GM12878 (cell line): Measurements from ENCODE around the gene LARGE1. TPM values are rescaled to one million over a fixed set of nuclear protein-coding genes. Genes with fewer than 3 reads are reported as not detected.
A peak's percentile ranks its signal among the peaks of the same experiment; 100 is the strongest.

ENCODE experiments used
- ATAC-seq: fragments of 200-7000 bp; cut with Tn5 transposase; 3 replicates; pipeline ENCODE4 v1.9.1; 2020; ENCODE audit warnings: mild to moderate bottlenecking, moderate library complexity
- BruUV-seq: library from RNA; stranded (reverse); fragments of 400-500 nt; replicated peaks from 2 replicates; lab custom pipeline; 2021; lab: Mats Ljungman, UMichigan
- CTCF ChIA-PET: fragments of 300-600 bp; sonication (Branson Sonifier 250); formaldehyde crosslinking; extraction: SDS; loops from one replicate; lab custom pipeline; 2021; ENCODE audit warnings: inconsistent platforms; lab: Yijun Ruan, JAX
- POLR2A ChIA-PET: fragments of 350-600 bp; formaldehyde crosslinking; extraction: SDS; loops from one replicate; lab custom pipeline; 2021; ENCODE audit warnings: inconsistent platforms; lab: Charles Lee
- RAD21 ChIA-PET: fragments of 300-600 bp; sonication (Branson Sonifier 250); formaldehyde crosslinking; loops from one replicate; lab custom pipeline; 2023; ENCODE audit warnings: antibody characterized with exemption; ENCODE audit not compliant: unreplicated experiment; lab: Charles Lee
- SMC1A ChIA-PET: fragments of 300-600 bp; sonication (Branson Sonifier 250); formaldehyde crosslinking; loops from one replicate; lab custom pipeline; 2023; ENCODE audit not compliant: unreplicated experiment, uncharacterized antibody; lab: Charles Lee
- DNase-seq: peaks from one replicate; pipeline ENCODE4 v3.0.0-alpha.2; 2011; ENCODE audit warnings: low read depth, low spot score
- FAIRE-seq: peaks from 3 replicates; lab custom pipeline; 2011; peaks lifted over from hg19 to GRCh38; lab: Jason Lieb, UNC
- H2AFZ ChIP-seq: 2 replicates; pipeline ENCODE4 v1.6.0; 2011; ENCODE audit warnings: low read depth, low read length, control low read depth; ENCODE audit not compliant: control insufficient read depth
- H3K27ac ChIP-seq: 2 replicates; pipeline ENCODE4 v1.5.1; 2011; ENCODE audit warnings: control low read depth; ENCODE audit not compliant: control insufficient read depth, insufficient read depth
- H3K27me3 ChIP-seq, 2 experiments: replicated peaks in 1 of 2; 2 replicates each; pipeline versions ENCODE4 v1.6.0 to v1.6.1; 2011; ENCODE audit warnings: low read length in 1 of 2; ENCODE audit not compliant: control insufficient read depth in 2 of 2, insufficient read depth in 2 of 2
- H3K36me3 ChIP-seq, 2 experiments: 2 replicates each; pipeline ENCODE4 v1.5.1; 2011; ENCODE audit warnings: low read length in 1 of 2; ENCODE audit not compliant: control insufficient read depth in 2 of 2, insufficient read depth in 2 of 2
- H3K4me1 ChIP-seq: 2 replicates; pipeline ENCODE4 v1.6.1; 2011; ENCODE audit warnings: mild to moderate bottlenecking, low read length, moderate library complexity, mixed read lengths; ENCODE audit not compliant: control insufficient read depth, insufficient read depth
- H3K4me2 ChIP-seq: 2 replicates; pipeline ENCODE4 v1.6.0; 2011; ENCODE audit warnings: control low read depth; ENCODE audit not compliant: control insufficient read depth, insufficient read depth
- H3K4me3 ChIP-seq: fragments of 200-600 bp; sonication (generic); 2 replicates; pipeline ENCODE4 v1.5.1; 2016
- H3K79me2 ChIP-seq: 2 replicates; pipeline ENCODE4 v1.6.0; 2011; ENCODE audit warnings: low read length; ENCODE audit not compliant: control insufficient read depth, insufficient read depth
- H3K9ac ChIP-seq: 2 replicates; pipeline ENCODE4 v1.8.0; 2011; ENCODE audit warnings: low read length, control low read depth, mixed read lengths; ENCODE audit not compliant: control insufficient read depth, insufficient read depth
- H3K9me3 ChIP-seq: replicated peaks from 3 replicates; pipeline ENCODE4 v1.5.1; 2011; ENCODE audit warnings: mild to moderate bottlenecking, low read length; ENCODE audit not compliant: control insufficient read depth, insufficient read depth
- H4K20me1 ChIP-seq: 2 replicates; pipeline ENCODE4 v1.6.0; 2011; ENCODE audit not compliant: control insufficient read depth, insufficient read depth
- BMI1 ChIP-seq: fragments of 450-650 bp; IDR thresholded peaks from 2 replicates; pipeline ENCODE4 v1.6.1; 2016; ENCODE audit warnings: mild to moderate bottlenecking, moderate library complexity, borderline replicate concordance
- CBFB ChIP-seq: IDR thresholded peaks from 2 replicates; pipeline ENCODE4 v1.6.1; 2016; ENCODE audit warnings: antibody characterized with exemption, low read depth
- CBX5 ChIP-seq: sonication (generic); IDR thresholded peaks from 2 replicates; pipeline ENCODE4 v1.6.1; 2016; ENCODE audit warnings: low read depth, moderate library complexity, mild to moderate bottlenecking, inconsistent platforms
- CEBPB ChIP-seq, 2 experiments: fragments of 150-350 bp in 1 of 2; IDR thresholded peaks; 2 replicates each; pipeline ENCODE4 v1.6.1; 2012 to 2014; ENCODE audit warnings: low read depth in 2 of 2, low read length in 2 of 2, borderline replicate concordance in 1 of 2, inconsistent platforms in 1 of 2
- CREB1 ChIP-seq: IDR thresholded peaks from 2 replicates; pipeline ENCODE4 v1.6.1; 2012; ENCODE audit warnings: low read depth, mild to moderate bottlenecking, inconsistent platforms
- E4F1 ChIP-seq: fragments of 450-650 bp; IDR thresholded peaks from 2 replicates; pipeline ENCODE4 v1.6.1; 2018; ENCODE audit warnings: borderline replicate concordance, mild to moderate bottlenecking; ENCODE audit not compliant: partially characterized antibody
- ESRRA ChIP-seq: IDR thresholded peaks from 2 replicates; pipeline ENCODE4 v1.6.1; 2012; ENCODE audit warnings: mild to moderate bottlenecking, low read length, improper control_type of control experiment
- MTA2 ChIP-seq: fragments of 450-650 bp; IDR thresholded peaks from 2 replicates; pipeline ENCODE4 v1.6.1; 2016; ENCODE audit warnings: low read depth, mild to moderate bottlenecking, moderate library complexity
- PAX5 ChIP-seq: IDR thresholded peaks from 2 replicates; pipeline ENCODE4 v1.6.1; 2011; ENCODE audit warnings: low read depth, low read length, borderline replicate concordance
- RAD51 ChIP-seq: fragments of 450-650 bp; IDR thresholded peaks from 2 replicates; pipeline ENCODE4 v1.6.1; 2016; ENCODE audit warnings: moderate library complexity, mild to moderate bottlenecking, inconsistent platforms
- SMAD1 ChIP-seq: fragments of 450-650 bp; IDR thresholded peaks from 2 replicates; pipeline ENCODE4 v1.6.1; 2018; ENCODE audit warnings: mild to moderate bottlenecking, low read depth; ENCODE audit not compliant: partially characterized antibody
- ZBED1 ChIP-seq: IDR thresholded peaks from 2 replicates; pipeline ENCODE4 v1.6.1; 2016; ENCODE audit warnings: borderline replicate concordance
- ZBTB4 ChIP-seq: fragments of 450-650 bp; formaldehyde crosslinking; IDR thresholded peaks from 2 replicates; pipeline ENCODE4 v1.4.0; 2022; ENCODE audit warnings: mild to moderate bottlenecking, moderate library complexity
- ZNF24 ChIP-seq: fragments of 450-650 bp; IDR thresholded peaks from 2 replicates; pipeline ENCODE4 v1.6.1; 2017; ENCODE audit warnings: antibody characterized with exemption, mild to moderate bottlenecking
- ZNF592 ChIP-seq: fragments of 450-650 bp; IDR thresholded peaks from 2 replicates; pipeline ENCODE4 v1.6.1; 2017; ENCODE audit warnings: mild to moderate bottlenecking, moderate library complexity
- WGBS: methylation state at CpG from one replicate; pipeline ENCODE4 v1.1.6; 2016; ENCODE audit warnings: low lambda C conversion rate; ENCODE audit not compliant: insufficient replicate concordance, insufficient coverage; ENCODE audit errors: missing lambda C conversion rate; 5-methylcytosine and 5-hydroxymethylcytosine counted together
- in situ Hi-C: fragments of 300-500 bp; cut with MboI; formaldehyde crosslinking; loops from 9 replicates; pipeline ENCODE4 v1.14.3; 2018; ENCODE audit warnings: mixed read lengths
- intact Hi-C: fragments of 100-400 bp; cut with micrococcal nuclease; formaldehyde crosslinking; loops from one replicate; pipeline ENCODE4 v1.14.2; 2022; ENCODE audit not compliant: unreplicated experiment
- polyA plus RNA-seq, 11 experiments: library from polyadenylated mRNA; depleted of rRNA in 4 of 11; unstranded in 6 of 11; stranded (reverse) in 5 of 11; fragments of >200 nt; fragmentation: Nextera tagmentation in 4 of 11; fragmentation: Illumina TruSeq in 1 of 11; extraction: Ambion mirVana in 4 of 11; extraction: Trizol in 1 of 11; gene quantifications; 1 replicate in 1 of 11; 2 replicates in 10 of 11; pipeline versions ENCODE4 v1.2.1 to v1.2.3, GENCODE V29; 2011 to 2016; ENCODE audit warnings: inconsistent platforms in 2 of 11, missing spikeins in 2 of 11, low read depth in 1 of 11
- total RNA-seq, 4 experiments: library from RNA; depleted of rRNA in 3 of 4; stranded (reverse); fragments of >200 nt in 3 of 4; fragmentation: Illumina TruSeq in 1 of 4; extraction: Trizol in 1 of 4; gene quantifications; 2 replicates each; pipeline versions ENCODE4 v1.2.1 to v1.2.3, GENCODE V29; 2013 to 2021

LARGE1 gene
- total and polyA plus RNA-seq, 10 of the 15 experiments (the other 5 are each of a cell fraction or from before 2014, with no cell fraction given) = 3.2 to 41.4 (median 17.3) TPM

GRCh38 chr22:33461698-33462434 is 458.4 kb downstream of the LARGE1 start:
- BruUV-seq = no TSS peak
- intact Hi-C loops (no loop called here), in situ Hi-C loops (no loop called here)
- no peak overlapping the region for H2AFZ ChIP-seq
- DNase-seq = no peak
- H4K20me1 ChIP-seq = no peaks in the 10 kb centered on the region
- H3K9me3 ChIP-seq = peaks cover 4% of the 10 kb centered on the region; the same call in 2 of the 3 replicates
- H3K27ac ChIP-seq = no peak overlapping the region
- RAD21 ChIA-PET = no interaction called here
- 100% methylated on average over 2 of the region's 2 CpGs for WGBS
- SMC1A ChIA-PET = interaction anchor here (0.6 kb wide), 1 partner anchor 20 kb away, joined by 3 read pairs; no protein-coding TSS in a partner anchor
- no peak for FAIRE-seq
- no peaks in the 10 kb centered on the region for H3K27me3 ChIP-seq
- H3K4me1 ChIP-seq = no peaks in the 10 kb centered on the region
- POLR2A ChIA-PET = no interaction called here
- no peaks in the 10 kb centered on the region for H3K79me2 ChIP-seq
- no peaks in the 10 kb centered on the region for H3K36me3 ChIP-seq
- CTCF ChIA-PET = no interaction called here
- no peak overlapping the region for H3K9ac ChIP-seq
- no peak for ATAC-seq
- H3K4me2 ChIP-seq = no peak overlapping the region
- no peak overlapping the region for H3K4me3 ChIP-seq
- TF ChIP-seq CEBPB (IDR thresholded peaks at IDR 0.05; ENCODE audit: borderline replicate concordance in 1 of 2, low read depth in 2 of 2, low read length in 2 of 2) = no peak
- no peak for TF ChIP-seq ZNF24
- no peak for TF ChIP-seq ESRRA
- TF ChIP-seq RAD51 = no peak
- no peak for TF ChIP-seq MTA2
- TF ChIP-seq CBX5 = peak; percentile 94
- no peak for TF ChIP-seq PAX5
- TF ChIP-seq BMI1 = no peak
- no peak for TF ChIP-seq CREB1
- no peak for TF ChIP-seq E4F1
- no peak for TF ChIP-seq SMAD1
- TF ChIP-seq CBFB = no peak
- TF ChIP-seq ZBTB4 (CRISPR knock-in tag) = no peak
- TF ChIP-seq ZBED1 = no peak
- no peak for TF ChIP-seq ZNF592
